HG03064 (cell line): ENCODE data around the gene CLDN2.
A peak's percentile ranks its signal among the peaks of the same experiment; 100 is the strongest.
"Not testable (repeated sequence)": the region's sequence is repeated elsewhere in the genome, so short reads cannot be mapped to it uniquely, and the experiment has no call there.

Experiments used
- ATAC-seq: cut with Tn5 transposase; IDR thresholded peaks from one replicate; pipeline ENCODE4 v1.9.1; 2021; ENCODE audit warnings: low read depth; ENCODE audit not compliant: unreplicated experiment

The CLDN2 gene

DNA sequence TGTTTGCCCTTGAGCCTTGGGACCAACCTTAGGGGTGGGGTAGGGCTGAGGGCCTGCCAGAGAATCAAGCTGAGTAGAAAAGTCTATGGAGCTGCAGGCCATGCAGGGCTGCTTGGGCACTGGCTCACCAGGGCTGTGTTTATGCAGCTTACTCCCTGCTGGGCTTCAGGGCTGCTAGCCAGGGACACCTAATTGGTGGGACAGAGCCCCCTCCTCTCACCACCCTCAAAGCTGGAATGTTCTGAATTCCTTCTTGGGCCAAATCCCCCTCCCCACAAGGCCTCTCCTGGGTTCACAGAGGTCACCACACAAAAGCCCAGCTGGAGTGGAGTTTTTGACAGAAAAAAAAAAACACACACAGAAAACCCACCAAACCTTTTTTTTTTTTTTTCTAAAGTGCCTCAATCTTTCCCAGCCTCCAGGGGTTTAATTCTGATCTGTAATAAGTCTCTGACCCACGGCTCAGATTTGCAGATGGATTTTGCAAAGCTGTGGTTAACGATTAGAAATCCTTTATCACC is at the start of gene CLDN2:
Gene CLDN2 (plus strand): TSS at position 471 of the 521 bp plus-strand sequence. CDS start 7,827 bp downstream, outside the sequence.
- ATAC-seq: no peak

GRCh38 chrX:106872796-106873195 is 47.4 kb upstream of the CLDN2 start:
- not testable (repeated sequence) for ATAC-seq

DNA sequence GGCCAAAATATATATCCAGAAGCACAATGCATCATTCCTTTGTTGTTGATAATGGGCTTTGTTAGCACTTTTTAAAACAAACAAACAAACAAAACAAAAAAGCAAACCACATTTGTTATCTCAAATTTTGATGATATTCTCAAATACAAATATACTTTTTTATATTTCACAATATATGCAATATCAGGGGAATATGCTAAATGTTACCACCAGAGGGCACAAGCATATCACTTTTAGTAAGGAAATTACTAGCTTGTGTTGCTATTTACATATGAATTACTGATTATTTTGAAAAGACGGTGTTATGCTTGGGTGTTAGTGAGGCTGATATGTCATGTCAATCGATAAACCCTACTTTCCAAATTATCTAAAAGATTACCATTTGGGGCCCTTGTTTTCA is 46.1 kb upstream of the CLDN2 start:
- ATAC-seq: no peak

- no peak for ATAC-seq
Measured at GRCh38 chrX:106875151-106875550, 45.1 kb upstream of the CLDN2 start.

- no peak for ATAC-seq
Measured at GRCh38 chrX:106889468-106889867, 30.7 kb upstream of the CLDN2 start.

DNA sequence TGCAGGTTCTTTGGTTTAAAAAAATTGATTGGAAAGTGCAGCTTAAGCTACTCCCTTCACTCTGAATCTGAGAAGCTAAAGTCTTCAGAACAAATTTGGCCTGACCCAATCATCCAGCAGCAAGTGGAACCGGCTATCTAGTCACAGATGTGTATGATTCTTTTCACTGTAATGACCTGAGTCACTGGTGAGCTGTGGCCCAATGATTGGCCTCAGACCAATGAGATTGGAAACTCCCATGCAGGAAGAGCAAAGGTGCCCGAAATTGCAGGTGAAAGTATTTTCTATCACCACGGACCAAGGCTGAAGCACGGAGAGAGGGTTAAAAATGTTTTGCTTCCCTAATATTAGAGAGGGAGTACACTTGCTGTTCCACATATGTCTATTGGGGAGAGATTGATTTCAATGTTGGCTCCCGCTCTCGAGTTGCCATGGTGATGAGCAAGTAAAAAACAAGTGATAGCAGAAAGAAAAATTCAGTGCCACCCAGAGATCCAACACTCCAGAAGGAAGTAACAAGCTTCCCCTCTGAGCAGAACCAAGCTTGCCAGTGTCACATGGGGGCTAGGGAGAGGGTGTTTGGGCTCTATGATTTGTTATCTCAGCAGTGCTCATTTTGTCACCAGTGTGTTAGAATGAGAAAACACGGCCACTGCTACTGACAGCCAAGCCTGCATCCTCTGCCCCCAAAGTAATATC is 28.3 kb upstream of the CLDN2 start:
- ATAC-seq: no peak

DNA sequence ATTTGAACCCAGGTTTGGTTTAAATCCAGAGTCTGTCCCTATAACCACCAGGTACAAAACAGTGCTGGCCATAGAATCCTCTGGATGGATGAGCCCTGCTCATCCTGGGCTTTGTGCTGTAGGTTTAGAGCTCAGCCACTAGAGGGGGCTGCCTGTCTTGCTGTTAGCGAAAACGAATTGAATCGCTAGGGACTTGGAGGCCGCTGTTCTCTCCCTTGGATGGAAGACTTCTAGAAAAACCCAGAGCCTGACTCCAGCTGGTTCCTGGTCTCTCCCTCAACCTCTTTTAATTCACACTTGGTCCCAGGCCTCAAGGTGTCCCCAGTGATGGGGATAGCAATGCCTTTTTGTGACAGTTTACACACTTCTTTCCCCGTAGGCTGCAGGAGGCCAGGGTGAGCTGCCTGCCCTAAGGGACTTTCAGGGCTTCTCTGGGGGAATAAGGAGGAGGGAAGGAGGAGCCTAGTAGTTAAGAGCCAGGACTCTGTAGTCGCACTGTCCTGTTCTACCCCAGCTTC is 25.8 kb upstream of the CLDN2 start:
- ATAC-seq: peak; percentile 87

GRCh38 chrX:106894978-106895452 is 25.2 kb upstream of the CLDN2 start:
- ATAC-seq: no peak

GRCh38 chrX:106897259-106897658 is 22.9 kb upstream of the CLDN2 start:
- ATAC-seq: no peak

DNA sequence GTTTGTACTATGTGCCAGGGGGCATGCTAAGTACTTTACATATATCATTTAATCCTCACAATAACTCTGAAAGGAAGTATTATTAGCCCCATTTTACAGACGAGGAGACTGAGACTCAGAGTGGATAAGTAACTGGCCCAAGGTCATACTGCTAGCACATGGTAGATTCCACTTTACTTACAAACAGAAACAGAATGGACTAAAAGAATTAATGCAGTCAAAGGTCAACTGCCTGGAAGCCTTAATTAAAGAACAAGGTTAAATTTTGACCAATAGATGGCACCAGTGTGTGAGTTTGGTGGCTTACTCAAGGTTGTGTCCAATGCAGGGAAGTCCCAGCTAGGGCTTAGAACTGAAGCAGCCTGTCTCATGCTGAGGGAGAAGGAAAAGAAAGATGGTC is 21.7 kb upstream of the CLDN2 start:
- ATAC-seq: no peak

GRCh38 chrX:106899276-106899675 is 20.9 kb upstream of the CLDN2 start:
- ATAC-seq: no peak

DNA sequence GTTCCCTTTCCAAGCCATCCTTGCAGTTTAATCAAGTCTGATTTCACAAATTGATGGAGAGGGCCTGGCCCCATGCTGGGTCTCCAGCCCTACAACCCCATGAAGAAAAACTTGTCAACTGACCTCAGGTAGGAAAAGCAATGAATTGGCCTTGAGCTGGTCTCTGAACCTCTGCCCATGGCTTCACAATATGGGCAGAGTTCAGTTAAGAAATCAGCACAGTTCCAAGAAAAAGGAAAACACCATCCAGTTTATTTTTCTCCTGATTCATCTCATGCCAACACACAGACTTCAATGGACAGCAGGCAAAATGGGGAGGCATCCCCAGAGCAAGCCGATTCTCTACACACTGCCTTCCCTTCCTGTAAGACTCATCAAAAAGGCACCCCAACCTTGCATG is 20.4 kb upstream of the CLDN2 start:
- ATAC-seq: no peak

DNA sequence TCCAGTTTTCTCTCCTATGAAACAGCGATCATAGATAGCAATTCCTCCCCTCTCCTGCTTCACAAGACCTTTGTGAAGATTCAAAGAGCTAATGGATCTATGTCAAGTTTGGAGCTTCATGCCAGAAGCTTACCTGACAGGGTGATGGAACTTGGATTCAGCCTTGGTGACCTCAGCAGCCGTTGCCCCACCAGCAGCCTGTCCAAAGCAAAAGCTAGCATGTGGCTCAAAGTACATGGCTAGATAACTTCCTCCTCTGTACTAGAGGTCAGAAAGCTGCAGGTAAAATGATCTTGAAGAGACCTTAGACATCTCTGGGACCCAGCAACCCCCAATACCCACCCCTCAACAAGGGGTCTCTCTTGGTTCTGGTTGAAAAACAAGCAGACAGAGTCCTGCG is 18.9 kb upstream of the CLDN2 start:
- ATAC-seq: no peak

DNA sequence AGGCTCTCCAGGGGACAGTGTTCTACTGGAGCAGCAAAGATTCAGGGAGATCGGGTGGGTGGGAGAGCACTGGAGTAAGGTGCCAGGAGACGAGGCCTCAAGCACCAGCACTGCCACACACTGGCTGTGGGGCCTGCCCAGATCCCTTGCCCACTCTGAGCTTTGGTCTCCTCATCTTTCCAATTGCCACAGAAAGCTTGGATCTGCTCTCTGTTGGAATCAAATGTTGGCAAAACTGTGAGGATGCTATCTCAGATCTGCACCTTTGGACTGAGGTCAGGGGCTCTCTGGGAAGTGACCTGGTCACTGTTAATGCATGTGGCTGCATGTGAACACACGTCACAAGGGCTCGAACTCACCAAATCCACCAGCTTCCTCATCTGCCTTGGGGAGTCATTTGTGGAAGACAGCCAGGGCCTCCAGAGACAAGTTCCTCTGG is 18.4 kb upstream of the CLDN2 start:
- no peak for ATAC-seq

- ATAC-seq: no peak
Measured at GRCh38 chrX:106902684-106903083, 17.5 kb upstream of the CLDN2 start.

- ATAC-seq: no peak
Measured at GRCh38 chrX:106903291-106903824, 16.8 kb upstream of the CLDN2 start, which contains the start of gene RIPPLY1. Gene RIPPLY1 (minus strand): TSS chrX:106903341. CDS start chrX:106903287, 54 bp downstream.

DNA sequence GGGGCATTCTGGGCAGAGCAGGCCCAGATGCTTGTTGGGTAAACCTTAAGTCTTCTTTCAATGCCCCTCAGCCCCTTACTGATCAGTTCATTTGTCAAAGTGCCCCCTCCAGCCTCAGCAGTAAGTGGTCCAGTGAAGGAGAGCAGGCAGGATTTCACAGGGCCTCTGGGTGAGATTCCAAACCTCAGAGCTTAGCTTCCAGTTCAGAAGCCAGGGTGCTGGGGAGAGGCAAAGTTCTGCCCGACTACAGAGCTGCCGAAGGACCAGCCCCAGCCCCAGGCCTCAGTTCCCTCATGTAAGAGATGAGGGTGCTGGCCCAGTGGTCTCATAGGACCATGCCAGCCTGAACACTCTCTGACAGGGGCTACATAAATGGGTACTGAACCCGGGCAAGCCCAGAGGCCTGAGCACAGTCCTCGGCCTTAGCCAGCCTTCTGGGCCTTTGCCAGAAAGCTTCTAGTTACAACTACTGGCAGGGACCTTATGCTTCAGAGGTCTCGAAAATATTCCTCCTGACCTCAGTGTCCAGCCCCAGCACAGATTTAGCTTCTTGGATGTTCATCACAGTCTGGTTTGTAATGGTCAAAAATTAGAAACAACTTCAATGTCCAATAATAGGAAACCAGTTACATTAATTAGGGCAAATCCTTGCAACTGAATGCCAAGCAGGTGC is 16.2 kb upstream of the CLDN2 start:
- ATAC-seq: no peak

DNA sequence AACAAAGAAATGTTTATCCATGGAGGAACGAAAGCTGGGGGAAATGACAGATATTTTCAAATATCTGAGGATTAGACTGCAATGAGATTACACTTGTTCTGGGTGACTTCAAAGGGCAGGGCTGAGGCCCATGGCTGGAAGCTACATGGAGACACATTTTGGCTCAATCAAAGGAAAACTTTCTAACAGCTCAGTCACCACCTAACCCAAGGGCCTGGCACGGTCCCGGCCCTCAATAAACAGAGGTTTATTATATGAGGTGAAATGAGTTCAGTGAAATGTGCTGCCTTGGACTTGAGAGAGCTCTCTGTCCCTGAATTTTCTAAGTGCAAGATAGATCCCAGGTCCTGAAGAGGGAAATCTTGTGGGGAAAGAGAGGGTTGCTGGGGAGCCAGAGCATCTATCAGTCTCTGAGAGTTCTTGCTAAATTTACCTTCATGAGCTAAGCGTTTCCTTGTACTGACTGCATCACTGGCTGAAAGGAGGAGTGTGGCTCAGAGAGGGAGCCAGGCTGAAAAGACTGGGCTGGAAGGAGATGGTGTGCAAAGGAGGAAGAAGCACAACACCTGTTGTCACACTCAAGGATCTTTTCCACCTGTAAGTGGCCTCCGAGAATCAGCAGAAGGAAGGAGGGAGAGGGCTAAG is 15.0 kb upstream of the CLDN2 start:
- ATAC-seq: no peak

- no peak for ATAC-seq
Measured at GRCh38 chrX:106906361-106906760, 13.8 kb upstream of the CLDN2 start.

GRCh38 chrX:106912864-106913263 is 7.3 kb upstream of the CLDN2 start:
- no peak for ATAC-seq
